ENCODE measurements around the gene TCF4. TPM values are rescaled to one million over a fixed set of nuclear protein-coding genes. Genes with fewer than 3 reads are reported as not detected.
A peak's percentile ranks its signal among the peaks of the same experiment; 100 is the strongest.

The TCF4 gene
- total RNA-seq, 1 experiment from 2014 or later: 93.7 TPM

GRCh38 chr18:55321265-55322177 lies 266.5 kb downstream of the TCF4 start:
- Mint-ChIP-seq H3K36me3 (ENCODE audit: insufficient read depth, unreplicated experiment) (peaks cover 30% of the 10 kb centered on the region), H3K27ac (ENCODE audit: unreplicated experiment) (peak overlapping the region; percentile 70), H3K4me1 (ENCODE audit: low read depth, unreplicated experiment) (peaks cover 8% of the 10 kb centered on the region), H3K27me3 (ENCODE audit: insufficient read depth, unreplicated experiment) (no peaks in the 10 kb centered on the region), H3K4me3 (ENCODE audit: unreplicated experiment) (peak overlapping the region; percentile 89), H3K9me3 (ENCODE audit: unreplicated experiment) (no peaks in the 10 kb centered on the region)
- Histone ChIP-seq H3K27me3 (replicated peaks; ENCODE audit: control insufficient read depth, insufficient read depth, low read length) (no peaks in the 10 kb centered on the region), H3K4me3 (ENCODE audit: low read depth, low read length) (peak overlapping the region; percentile 39), H3K9me3 (no peaks in the 10 kb centered on the region), H3K36me3 (ENCODE audit: control insufficient read depth, insufficient read depth, low read length) (no peaks in the 10 kb centered on the region), H3K4me1 (peaks cover 4% of the 10 kb centered on the region; the same call in 1 of the 2 replicates)
- BruUV-seq (replicated peaks): TSS peak; percentile 48
- ChIA-PET POLR2A (interaction anchor here (0.6 kb wide), 1 partner anchor 1367 kb away, joined by 8 read pairs; no protein-coding TSS in a partner anchor), CTCF (interaction anchor here (0.6 to 0.9 kb wide), 3 partner anchors 85 to 1179 kb away, joined by 4 to 6 read pairs (median 4); no protein-coding TSS in a partner anchor)
- intact Hi-C loops (cut with micrococcal nuclease; ENCODE audit: unreplicated experiment): loop anchor here (5.0 kb wide), 3 partner anchors 44 to 84 kb away; no protein-coding TSS in a partner anchor
- no peak for TF ChIP-seq CTCF (IDR thresholded peaks at IDR 0.05; ENCODE audit: insufficient read depth in 1 of 2, low read depth in 1 of 2, low read length in 1 of 2, severe bottlenecking in 1 of 2, unreplicated experiment in 1 of 2)
- peak; percentile 82 to 84 for DNase-seq

GRCh38 chr18:55320424-55321264 lies 267.3 kb downstream of the TCF4 start:
- no peak for TF ChIP-seq CTCF (IDR thresholded peaks at IDR 0.05; ENCODE audit: insufficient read depth in 1 of 2, low read depth in 1 of 2, low read length in 1 of 2, severe bottlenecking in 1 of 2, unreplicated experiment in 1 of 2)
- Histone ChIP-seq H3K4me1 (peaks cover 4% of the 10 kb centered on the region; the same call in 1 of the 2 replicates), H3K9me3 (no peaks in the 10 kb centered on the region), H3K4me3 (ENCODE audit: low read depth, low read length) (peak overlapping the region; percentile 39), H3K36me3 (ENCODE audit: control insufficient read depth, insufficient read depth, low read length) (no peaks in the 10 kb centered on the region), H3K27me3 (replicated peaks; ENCODE audit: control insufficient read depth, insufficient read depth, low read length) (no peaks in the 10 kb centered on the region)
- ChIA-PET CTCF (no interaction called here), POLR2A (no interaction called here)
- DNase-seq: no peak
- BruUV-seq (replicated peaks): no TSS peak
- H3K4me3 Mint-ChIP-seq (ENCODE audit: unreplicated experiment): peak overlapping the region; percentile 89
- peak overlapping the region; percentile 70 for H3K27ac Mint-ChIP-seq (ENCODE audit: unreplicated experiment)
- no peaks in the 10 kb centered on the region for H3K9me3 Mint-ChIP-seq (ENCODE audit: unreplicated experiment)
- H3K27me3 Mint-ChIP-seq (ENCODE audit: insufficient read depth, unreplicated experiment): no peaks in the 10 kb centered on the region
- intact Hi-C loops (cut with micrococcal nuclease; ENCODE audit: unreplicated experiment): loop anchor here (5.0 kb wide), 3 partner anchors 43 to 83 kb away; no protein-coding TSS in a partner anchor
- H3K36me3 Mint-ChIP-seq (ENCODE audit: insufficient read depth, unreplicated experiment): peaks cover 30% of the 10 kb centered on the region
- peaks cover 8% of the 10 kb centered on the region for H3K4me1 Mint-ChIP-seq (ENCODE audit: low read depth, unreplicated experiment)

Data from Caco-2 (cell line).